Motor neuron (in vitro differentiated cells): ENCODE results near the gene CHRNB2. TPM values are rescaled to one million over a fixed set of nuclear protein-coding genes. Genes with fewer than 3 reads are reported as not detected.
A peak's percentile ranks its signal among the peaks of the same experiment; 100 is the strongest.
"Not testable (repeated sequence)": the region's sequence is repeated elsewhere in the genome, so short reads cannot be mapped to it uniquely, and the experiment has no call there.

Experiments used
- ATAC-seq, 8 experiments: fragments of 200-7000 bp; cut with Tn5 transposase; replicated peaks in 6 of 8; 2 replicates each; pipeline ENCODE4 v1.8.0; 2021; ENCODE audit warnings: mild to moderate bottlenecking in 8 of 8, moderate library complexity in 8 of 8
- H3K27ac ChIP-seq, 2 donors: fragments of 250-450 bp; sonication (Bioruptor Pico); 2 replicates each; pipeline ENCODE4 v1.9.0; 2021; ENCODE audit warnings: antibody characterized with exemption in 2 of 2, mild to moderate bottlenecking in 2 of 2, moderate library complexity in 1 of 2
- H3K4me1 ChIP-seq, 2 donors: fragments of 250-450 bp; sonication (Bioruptor Pico); replicated peaks in 1 of 2; 2 replicates each; pipeline ENCODE4 v1.6.1; 2021; ENCODE audit warnings: antibody characterized with exemption in 2 of 2, mild to moderate bottlenecking in 2 of 2, moderate library complexity in 1 of 2
- H3K4me3 ChIP-seq, 5 donors: fragments of 250-450 bp; sonication (Bioruptor Pico); 2 replicates each; pipeline ENCODE4 v1.9.0; 2021; ENCODE audit warnings: antibody characterized with exemption in 5 of 5, mild to moderate bottlenecking in 5 of 5, moderate library complexity in 4 of 5
- WGBS, 10 experiments: fragments of 450-650 bp; shearing (Covaris generic); methylation state at CpG; one replicate each; pipeline ENCODE4 v1.0.0; 2022; 5-methylcytosine and 5-hydroxymethylcytosine counted together
- in situ Hi-C, 9 experiments: fragments of 400-800 bp; cut with MboI; loops; one replicate each; pipeline ENCODE4 v1.15.0; 2021; ENCODE audit warnings: low sequenced_read_pairs in 9 of 9, low pct_unique_long_range_greater_than_20kb in 2 of 9; ENCODE audit not compliant: unreplicated experiment in 9 of 9
- total RNA-seq, 8 experiments: library from RNA; unstranded; fragments of 300-600 nt; gene quantifications; 2 replicates each; pipeline versions ENCODE4 v1.2.3 to v1.2.4, GENCODE V29; 2022

The CHRNB2 gene
- total RNA-seq: 10 to 100 TPM in 4 of 8 experiments, 1 to 10 TPM in 3, under 1 TPM in 1; 0.81 to 31.9 (median 11.6) TPM

GRCh38 chr1:154567386-154568156 is at the start of gene CHRNB2:
TSS of gene CHRNB2 (plus strand) at chr1:154567778. CDS start at chr1:154568045, 267 bp downstream.
- in situ Hi-C loops: loop anchor here in 3 of 9 experiments (25.0 kb wide), 1 partner anchor 495 kb away; the partner anchor contains the start of genes ADAM15 (in 3 of the 3) and EFNA4 (in 3 of the 3)

GRCh38 chr1:154519591-154519991 is 48.0 kb upstream of the CHRNB2 start:
- H3K4me1 ChIP-seq: no peaks in the 10 kb centered on the region
- H3K4me3 ChIP-seq: no peak overlapping the region
- ATAC-seq: peak in 3 of 8 experiments; percentile 77 to 92 (median 82)
- in situ Hi-C loops: no loop called here
- H3K27ac ChIP-seq: no peak overlapping the region
- WGBS, 10 experiments: 0 to 100% (median 83%) methylated on average over 1 to 8 of the region's 9 CpGs; no CpG with 5 or more reads in 3 of the 10 experiments

More at GRCh38 chr1:154567386-154568156, at the start of gene CHRNB2:
- Histone ChIP-seq H3K4me3 (peak within 1 kb of the TSS; percentile 41 to 56 (median 47)), H3K4me1 (peaks cover 22 to 25% of the 10 kb centered on the region in 2 donors), H3K27ac (no peak within 1 kb of the TSS)
- ATAC-seq: peak; percentile 90 to 100 (median 92)
- 0 to 12% (median 0%) methylated on average over 1 to 34 of the region's 53 CpGs; no CpG with 5 or more reads in 1 of the 10 experiments for WGBS, 10 experiments

- ATAC-seq: peak in 3 of 8 experiments; percentile 28 to 73 (median 70)
- WGBS, 10 experiments: 0 to 100% (median 81%) methylated on average over 1 to 3 of the region's 3 CpGs; no CpG with 5 or more reads in 3 of the 10 experiments
- in situ Hi-C loops: no loop called here
Observed at GRCh38 chr1:154520333-154520732, 47.2 kb upstream of the CHRNB2 start.

GRCh38 chr1:154521695-154522094 is 45.9 kb upstream of the CHRNB2 start:
- Histone ChIP-seq H3K27ac (no peak overlapping the region), H3K4me3 (no peak overlapping the region), H3K4me1 (no peaks in the 10 kb centered on the region)
- WGBS, 10 experiments: 50 to 83% (median 66%) methylated on average over 2 to 3 of the region's 3 CpGs; no CpG with 5 or more reads in 3 of the 10 experiments
- ATAC-seq: no peak
- in situ Hi-C loops: no loop called here

More at GRCh38 chr1:154520333-154520732, 47.2 kb upstream of the CHRNB2 start:
- Histone ChIP-seq H3K4me1 (no peaks in the 10 kb centered on the region), H3K4me3 (no peak overlapping the region), H3K27ac (no peak overlapping the region)

- Histone ChIP-seq H3K4me3 (no peak overlapping the region), H3K27ac (no peak overlapping the region), H3K4me1 (no peaks in the 10 kb centered on the region)
- in situ Hi-C loops: no loop called here
- ATAC-seq: peak in 2 of 8 experiments; percentile 11 to 35
Observed at GRCh38 chr1:154524881-154525280, 42.7 kb upstream of the CHRNB2 start.

GRCh38 chr1:154527192-154527591 is 40.4 kb upstream of the CHRNB2 start:
- in situ Hi-C loops: no loop called here
- ATAC-seq: no peak
- H3K4me3 ChIP-seq: no peak overlapping the region
- H3K4me1 ChIP-seq: no peaks in the 10 kb centered on the region
- 49 to 86% (median 76%) methylated on average over 2 to 6 of the region's 6 CpGs; no CpG with 5 or more reads in 1 of the 10 experiments for WGBS, 10 experiments
- no peak overlapping the region for H3K27ac ChIP-seq

- no peak for ATAC-seq
- 59 to 100% (median 83%) methylated on average over 3 to 6 of the region's 6 CpGs; no CpG with 5 or more reads in 2 of the 10 experiments for WGBS, 10 experiments
- Histone ChIP-seq H3K4me3 (no peak overlapping the region), H3K4me1 (no peaks in the 10 kb centered on the region), H3K27ac (no peak overlapping the region)
- in situ Hi-C loops: no loop called here
Observed at GRCh38 chr1:154529308-154529707, 38.3 kb upstream of the CHRNB2 start.

GRCh38 chr1:154531950-154532349 is 35.6 kb upstream of the CHRNB2 start:
- in situ Hi-C loops, H3K4me3 ChIP-seq, H3K27ac ChIP-seq, H3K4me1 ChIP-seq, ATAC-seq: not testable (repeated sequence)
- 100% methylated on average over 8 of the region's 13 CpGs; no CpG with 5 or more reads in 9 of the 10 experiments for WGBS, 10 experiments

- Histone ChIP-seq H3K27ac (no peak overlapping the region), H3K4me1 (no peaks in the 10 kb centered on the region), H3K4me3 (no peak overlapping the region)
- WGBS, 10 experiments: 31 to 58% (median 43%) methylated on average over 4 to 11 of the region's 11 CpGs
- ATAC-seq: peak in 7 of 8 experiments; percentile 18 to 67 (median 49)
- in situ Hi-C loops: no loop called here
Observed at GRCh38 chr1:154533952-154534844, 33.4 kb upstream of the CHRNB2 start.

- ATAC-seq: no peak
- Histone ChIP-seq H3K4me3 (no peak overlapping the region), H3K27ac (no peak overlapping the region), H3K4me1 (no peaks in the 10 kb centered on the region)
- in situ Hi-C loops: no loop called here
- 12 to 100% (median 63%) methylated on average over 1 to 7 of the region's 7 CpGs; no CpG with 5 or more reads in 1 of the 10 experiments for WGBS, 10 experiments
Observed at GRCh38 chr1:154536570-154536969, 31.0 kb upstream of the CHRNB2 start.

- no peak for ATAC-seq
- WGBS, 10 experiments: 36 to 94% (median 88%) methylated on average over 2 to 9 of the region's 9 CpGs; no CpG with 5 or more reads in 1 of the 10 experiments
- Histone ChIP-seq H3K4me3 (no peak overlapping the region), H3K27ac (no peak overlapping the region), H3K4me1 (no peaks in the 10 kb centered on the region)
- in situ Hi-C loops: loop anchor here in 1 of 9 experiments (5.0 kb wide), 1 partner anchor 52 kb away; no protein-coding TSS in a partner anchor
Observed at GRCh38 chr1:154539486-154540483, 27.8 kb upstream of the CHRNB2 start.

- no peak overlapping the region for H3K27ac ChIP-seq
- ATAC-seq: peak in 3 of 8 experiments; percentile 20 to 45 (median 30)
- H3K4me3 ChIP-seq: no peak overlapping the region
- 100% methylated on average over 1 of the region's 6 CpGs; no CpG with 5 or more reads in 9 of the 10 experiments for WGBS, 10 experiments
- no peaks in the 10 kb centered on the region for H3K4me1 ChIP-seq
- in situ Hi-C loops: loop anchor here in 1 of 9 experiments (5.0 kb wide), 1 partner anchor 54 kb away; no protein-coding TSS in a partner anchor
Observed at GRCh38 chr1:154541231-154541630, 26.3 kb upstream of the CHRNB2 start.
